OCI-LY7 (cell line): ENCODE measurements around the gene GP2. TPM values are rescaled to one million over a fixed set of nuclear protein-coding genes. Genes with fewer than 3 reads are reported as not detected.

Source experiments
- BruUV-seq: library from RNA; stranded (reverse); fragments of 400-500 nt; replicated peaks from 2 replicates; lab custom pipeline; 2021; lab: Mats Ljungman, UMichigan
- CTCF ChIA-PET: fragments of 300-600 bp; sonication (Branson Sonifier 250); formaldehyde crosslinking; loops from one replicate; lab custom pipeline; 2022; ENCODE audit warnings: antibody characterized with exemption; ENCODE audit not compliant: unreplicated experiment; lab: Charles Lee
- POLR2A ChIA-PET: fragments of 300-600 bp; sonication (Branson Sonifier 250); formaldehyde crosslinking; loops from one replicate; lab custom pipeline; 2022; ENCODE audit warnings: antibody characterized with exemption; lab: Charles Lee
- DNase-seq: peaks from one replicate; pipeline ENCODE4 v3.0.0-alpha.2; 2015; ENCODE audit warnings: low spot score
- H2AFZ ChIP-seq: fragments of 200-600 bp; sonication (generic), shearing (Covaris generic); 2 replicates; pipeline ENCODE4 v1.6.1; 2014; ENCODE audit warnings: mild to moderate bottlenecking, antibody characterized with exemption, low read length, moderate library complexity
- H3K27ac ChIP-seq: fragments of 200-600 bp; sonication (generic); 2 replicates; pipeline ENCODE4 v1.5.1; 2014; ENCODE audit warnings: mixed run types, low read depth, mild to moderate bottlenecking, moderate library complexity, low read length, inconsistent platforms; ENCODE audit not compliant: poor library complexity, severe bottlenecking
- H3K36me3 ChIP-seq: fragments of 200-600 bp; sonication (generic); 2 replicates; pipeline ENCODE4 v1.6.1; 2014; ENCODE audit warnings: mild to moderate bottlenecking, antibody characterized with exemption, low read length, moderate library complexity, mixed read lengths; ENCODE audit not compliant: insufficient read depth
- H3K4me1 ChIP-seq: fragments of 200-600 bp; sonication (generic); 2 replicates; pipeline ENCODE4 v1.5.1; 2014; ENCODE audit warnings: mild to moderate bottlenecking, low read length; ENCODE audit not compliant: insufficient read depth, poor library complexity, severe bottlenecking
- H3K4me2 ChIP-seq: fragments of 200-600 bp; sonication (generic); 2 replicates; pipeline ENCODE4 v1.6.1; 2014; ENCODE audit warnings: mild to moderate bottlenecking, low read length
- H3K4me3 ChIP-seq: fragments of 200-600 bp; sonication (generic); 2 replicates; pipeline ENCODE4 v1.5.1; 2014; ENCODE audit warnings: mild to moderate bottlenecking, low read depth, low read length; ENCODE audit not compliant: poor library complexity, severe bottlenecking
- H3K79me2 ChIP-seq: fragments of 200-600 bp; sonication (generic); 2 replicates; pipeline ENCODE4 v1.6.1; 2016; ENCODE audit warnings: low read depth, mild to moderate bottlenecking, low read length, moderate library complexity, mixed read lengths; ENCODE audit not compliant: insufficient read depth
- H3K9me2 ChIP-seq: fragments of 200-600 bp; sonication (generic); 2 replicates; pipeline ENCODE4 v1.6.1; 2016; ENCODE audit warnings: mild to moderate bottlenecking, low read length, mixed read lengths; ENCODE audit not compliant: insufficient read depth
- H3K9me3 ChIP-seq: fragments of 200-600 bp; sonication (generic); 2 replicates; pipeline ENCODE4 v1.6.1; 2014; ENCODE audit warnings: mild to moderate bottlenecking, mixed run types, low read length, mixed read lengths
- H4K20me1 ChIP-seq: fragments of 200-600 bp; sonication (generic); 2 replicates; pipeline ENCODE4 v1.6.1; 2014; ENCODE audit warnings: mild to moderate bottlenecking, antibody characterized with exemption, low read length, moderate library complexity, mixed read lengths; ENCODE audit not compliant: insufficient read depth
- EZH2phosphoT487 ChIP-seq: fragments of 200-600 bp; sonication (generic); IDR thresholded peaks from 2 replicates; pipeline ENCODE4 v1.6.1; 2018; ENCODE audit warnings: low read depth, borderline replicate concordance, mild to moderate bottlenecking, mixed run types, antibody characterized with exemption, low read length, moderate library complexity, mixed read lengths
- intact Hi-C: fragments of 100-400 bp; cut with micrococcal nuclease; formaldehyde crosslinking; loops from one replicate; pipeline ENCODE4 v1.10.0; 2022; ENCODE audit not compliant: unreplicated experiment
- total RNA-seq, 2 experiments: library from RNA; depleted of rRNA in 1 of 2; stranded (reverse); fragments of >200 nt in 1 of 2; shearing (Covaris generic) in 1 of 2; gene quantifications; 2 replicates each; pipeline ENCODE4 v1.2.3, GENCODE V29; 2014 to 2022
- TF ChIP-seq, protein P1 (sequence below): fragments of 200-600 bp; sonication (generic); conservative IDR thresholded peaks from 2 replicates; pipeline ENCODE4 v1.5.1; 2014; ENCODE audit warnings: mild to moderate bottlenecking, antibody characterized with exemption, low read length, moderate library complexity, mixed read lengths

Gene GP2
- total RNA-seq, 2 experiments from 2014 or later = not detected

DNA sequence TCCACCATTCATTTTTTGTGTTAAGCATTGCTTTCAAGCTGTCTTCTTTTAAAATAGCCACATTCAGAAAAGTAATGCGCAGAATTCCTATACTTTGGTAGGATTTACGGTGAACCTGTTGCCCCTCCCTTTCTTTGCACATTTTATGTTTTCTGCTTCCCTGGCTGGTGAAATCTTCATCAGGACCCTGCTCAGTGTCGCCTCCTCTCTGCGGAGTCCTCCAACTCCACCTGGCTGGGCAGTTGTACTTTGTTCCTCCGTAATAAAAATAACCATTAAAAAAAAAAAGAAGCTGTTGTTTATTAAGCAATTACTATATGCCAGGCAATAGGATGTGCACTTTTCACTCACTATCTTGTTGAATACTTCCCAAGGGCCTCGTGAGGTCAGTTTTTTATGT, 22.3 kb upstream of the GP2 start:
- ChIA-PET POLR2A (no interaction called here), CTCF (no interaction called here)
- Histone ChIP-seq H3K9me2 (no peaks in the 10 kb centered on the region), H2AFZ (no peak overlapping the region), H3K79me2 (no peaks in the 10 kb centered on the region), H3K9me3 (no peaks in the 10 kb centered on the region), H4K20me1 (no peaks in the 10 kb centered on the region), H3K36me3 (no peaks in the 10 kb centered on the region), H3K4me3 (no peak overlapping the region), H3K27ac (no peak overlapping the region), H3K4me2 (no peak overlapping the region), H3K4me1 (no peaks in the 10 kb centered on the region)
- no TSS peak for BruUV-seq
- DNase-seq = no peak
- TF ChIP-seq EZH2phosphoT487 = no peak
- TF ChIP-seq, protein P1, sequence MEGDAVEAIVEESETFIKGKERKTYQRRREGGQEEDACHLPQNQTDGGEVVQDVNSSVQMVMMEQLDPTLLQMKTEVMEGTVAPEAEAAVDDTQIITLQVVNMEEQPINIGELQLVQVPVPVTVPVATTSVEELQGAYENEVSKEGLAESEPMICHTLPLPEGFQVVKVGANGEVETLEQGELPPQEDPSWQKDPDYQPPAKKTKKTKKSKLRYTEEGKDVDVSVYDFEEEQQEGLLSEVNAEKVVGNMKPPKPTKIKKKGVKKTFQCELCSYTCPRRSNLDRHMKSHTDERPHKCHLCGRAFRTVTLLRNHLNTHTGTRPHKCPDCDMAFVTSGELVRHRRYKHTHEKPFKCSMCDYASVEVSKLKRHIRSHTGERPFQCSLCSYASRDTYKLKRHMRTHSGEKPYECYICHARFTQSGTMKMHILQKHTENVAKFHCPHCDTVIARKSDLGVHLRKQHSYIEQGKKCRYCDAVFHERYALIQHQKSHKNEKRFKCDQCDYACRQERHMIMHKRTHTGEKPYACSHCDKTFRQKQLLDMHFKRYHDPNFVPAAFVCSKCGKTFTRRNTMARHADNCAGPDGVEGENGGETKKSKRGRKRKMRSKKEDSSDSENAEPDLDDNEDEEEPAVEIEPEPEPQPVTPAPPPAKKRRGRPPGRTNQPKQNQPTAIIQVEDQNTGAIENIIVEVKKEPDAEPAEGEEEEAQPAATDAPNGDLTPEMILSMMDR = peak; percentile 41; the same call in 1 of the 2 replicates
- intact Hi-C loops = no loop called here

DNA sequence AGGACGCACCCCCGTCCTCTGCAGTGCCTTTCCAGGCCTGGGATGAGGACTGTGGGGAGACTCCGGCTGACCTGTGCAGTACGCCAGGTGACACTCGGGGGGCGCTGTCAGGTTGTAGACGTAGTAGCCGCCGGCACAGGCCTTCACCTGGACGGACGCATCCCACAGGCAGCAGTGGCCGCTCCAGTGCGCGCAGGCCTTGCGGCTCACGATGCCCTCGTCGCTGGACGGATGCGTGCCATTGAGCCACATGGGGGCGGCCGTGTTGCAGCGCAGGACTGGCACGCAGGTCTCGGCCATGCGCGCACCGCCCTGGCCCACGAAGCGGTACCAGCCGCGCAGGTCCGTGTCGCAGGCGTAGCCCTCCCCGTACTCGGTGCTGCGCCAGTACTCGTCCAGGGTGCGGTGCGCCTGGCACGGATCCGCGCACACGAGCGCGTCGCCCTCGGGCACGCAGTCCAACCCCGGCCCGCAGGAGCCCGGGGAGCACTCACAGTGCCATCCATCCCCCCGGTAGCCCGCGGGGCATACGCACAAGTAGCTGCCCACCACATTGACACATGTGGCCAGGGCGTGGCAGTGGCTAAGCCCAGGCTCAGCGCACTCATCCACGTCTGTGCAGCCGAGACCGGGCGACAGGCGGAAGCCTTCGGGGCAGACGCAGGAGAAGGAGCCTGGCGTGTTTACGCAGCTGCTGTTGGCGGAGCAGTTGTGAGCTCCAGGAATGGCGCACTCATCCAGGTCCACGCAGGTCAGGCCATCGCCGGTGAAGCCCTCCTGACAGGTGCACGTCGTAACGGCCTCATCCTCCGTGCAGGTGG, 21.3 kb upstream of the GP2 start:
- H3K4me3 ChIP-seq = no peak overlapping the region
- no peak for DNase-seq
- H4K20me1 ChIP-seq = no peaks in the 10 kb centered on the region
- no TSS peak for BruUV-seq
- no peaks in the 10 kb centered on the region for H3K36me3 ChIP-seq
- TF ChIP-seq, protein P1 = no peak
- no peak for TF ChIP-seq EZH2phosphoT487
- intact Hi-C loops = no loop called here
- H3K79me2 ChIP-seq = no peaks in the 10 kb centered on the region
- no peak overlapping the region for H2AFZ ChIP-seq
- H3K4me1 ChIP-seq = no peaks in the 10 kb centered on the region
- no peak overlapping the region for H3K27ac ChIP-seq
- ChIA-PET CTCF (no interaction called here), POLR2A (no interaction called here)
- H3K9me3 ChIP-seq = no peaks in the 10 kb centered on the region
- H3K9me2 ChIP-seq = no peaks in the 10 kb centered on the region
- no peak overlapping the region for H3K4me2 ChIP-seq

DNA sequence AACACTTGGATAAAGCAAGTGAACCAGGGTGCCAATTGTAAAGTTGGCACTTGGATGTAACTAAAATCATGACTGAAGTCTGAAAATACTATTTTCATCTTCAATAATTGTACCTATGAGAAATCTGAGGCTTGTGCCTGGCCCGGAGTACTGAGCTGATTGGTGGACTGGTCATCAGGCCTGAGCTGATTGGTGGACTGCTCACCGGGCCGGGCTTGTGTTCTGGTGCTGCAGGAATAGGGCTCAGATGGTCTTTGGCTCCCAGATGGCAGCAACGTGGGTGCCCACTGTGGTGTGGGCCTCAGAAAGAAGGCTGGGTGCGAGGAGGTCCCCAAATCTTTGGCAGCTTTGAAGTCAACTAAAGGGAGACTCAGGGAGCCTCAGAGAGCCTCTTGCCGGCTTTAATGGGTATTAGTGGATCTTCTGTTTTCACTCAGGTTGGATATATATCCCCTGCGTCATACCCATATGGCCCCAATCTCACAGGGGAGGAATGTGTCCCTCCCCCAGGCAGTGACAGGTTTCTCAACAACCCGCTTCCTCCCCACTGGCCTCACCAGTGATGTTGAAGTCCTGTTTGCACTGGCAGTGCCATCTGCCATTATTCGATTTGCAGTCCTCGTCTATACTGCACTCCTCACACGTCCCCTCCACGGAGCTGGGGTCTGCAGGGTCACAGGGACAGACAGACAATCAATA, 20.5 kb upstream of the GP2 start:
- Histone ChIP-seq H3K9me3 (no peaks in the 10 kb centered on the region), H2AFZ (no peak overlapping the region), H3K4me3 (no peak overlapping the region), H3K79me2 (no peaks in the 10 kb centered on the region), H3K9me2 (no peaks in the 10 kb centered on the region), H3K4me2 (no peak overlapping the region), H3K27ac (no peak overlapping the region), H4K20me1 (no peaks in the 10 kb centered on the region), H3K4me1 (no peaks in the 10 kb centered on the region), H3K36me3 (no peaks in the 10 kb centered on the region)
- no TSS peak for BruUV-seq
- POLR2A ChIA-PET = no interaction called here
- no peak for TF ChIP-seq EZH2phosphoT487
- TF ChIP-seq, protein P1 = no peak
- no peak for DNase-seq
- CTCF ChIA-PET = no interaction called here
- intact Hi-C loops = no loop called here
